ENCODE measurements around the gene STEAP1.
A peak's percentile ranks its signal among the peaks of the same experiment; 100 is the strongest.
"Not testable (repeated sequence)": the region's sequence is repeated elsewhere in the genome, so short reads cannot be mapped to it uniquely, and the experiment has no call there.

The STEAP1 gene

GRCh38 chr7:90175667-90176066 is 21.4 kb downstream of the STEAP1 start:
- DNase-seq, result no peak

GRCh38 chr7:90176195-90176594 is 21.9 kb downstream of the STEAP1 start:
- no peak for DNase-seq

- DNase-seq, result no peak
Observed at GRCh38 chr7:90178166-90178565, 23.9 kb downstream of the STEAP1 start.

- DNase-seq, result no peak
Observed at GRCh38 chr7:90178679-90179278, 24.5 kb downstream of the STEAP1 start.

- no peak for DNase-seq
Observed at GRCh38 chr7:90180011-90180585, 25.8 kb downstream of the STEAP1 start.

- no peak for DNase-seq
Observed at GRCh38 chr7:90180649-90181048, 26.4 kb downstream of the STEAP1 start.

GRCh38 chr7:90181485-90181884 is 27.2 kb downstream of the STEAP1 start:
- DNase-seq, result no peak

GRCh38 chr7:90186290-90186689 is 32.0 kb downstream of the STEAP1 start:
- not testable (repeated sequence) for DNase-seq

GRCh38 chr7:90187507-90188050 is 33.3 kb downstream of the STEAP1 start:
- DNase-seq, result no peak

GRCh38 chr7:90188281-90188680 is 34.0 kb downstream of the STEAP1 start:
- DNase-seq, result no peak

GRCh38 chr7:90190995-90191394 is 36.7 kb downstream of the STEAP1 start:
- DNase-seq, result no peak

GRCh38 chr7:90191648-90192047 is 37.4 kb downstream of the STEAP1 start:
- DNase-seq, result no peak

- no peak for DNase-seq
Observed at GRCh38 chr7:90192876-90193750, 38.8 kb downstream of the STEAP1 start.

- DNase-seq, result no peak
Observed at GRCh38 chr7:90194911-90195809, 40.9 kb downstream of the STEAP1 start.

- DNase-seq, result no peak
Observed at GRCh38 chr7:90201500-90202195, 47.4 kb downstream of the STEAP1 start.

- no peak for DNase-seq
Observed at GRCh38 chr7:90207956-90208355, 53.7 kb downstream of the STEAP1 start.

- DNase-seq, result no peak
Observed at GRCh38 chr7:90209776-90210175, 55.5 kb downstream of the STEAP1 start.

- DNase-seq, result no peak
Observed at GRCh38 chr7:90210475-90210874, 56.2 kb downstream of the STEAP1 start.

- no peak for DNase-seq
Observed at GRCh38 chr7:90210981-90211380, 56.7 kb downstream of the STEAP1 start.

- DNase-seq, result peak in 1 of 2 experiments; percentile 54
Observed at GRCh38 chr7:90211391-90212148, 57.3 kb downstream of the STEAP1 start, which contains the start of gene STEAP2. Gene STEAP2 (plus strand): TSS chr7:90211740. CDS start chr7:90225083, 13,343 bp downstream.

- no peak for DNase-seq
Observed at GRCh38 chr7:90212149-90212495, 57.9 kb downstream of the STEAP1 start.
